GM19372 (cell line): ENCODE measurements around the gene BARX1.
"Not testable (repeated sequence)": the region's sequence is repeated elsewhere in the genome, so short reads cannot be mapped to it uniquely, and the experiment has no call there.

Experiments
- ATAC-seq: cut with Tn5 transposase; IDR thresholded peaks from one replicate; pipeline ENCODE4 v1.9.1; 2021; ENCODE audit warnings: mild to moderate bottlenecking, low read depth, moderate library complexity; ENCODE audit not compliant: unreplicated experiment

BARX1 gene

DNA sequence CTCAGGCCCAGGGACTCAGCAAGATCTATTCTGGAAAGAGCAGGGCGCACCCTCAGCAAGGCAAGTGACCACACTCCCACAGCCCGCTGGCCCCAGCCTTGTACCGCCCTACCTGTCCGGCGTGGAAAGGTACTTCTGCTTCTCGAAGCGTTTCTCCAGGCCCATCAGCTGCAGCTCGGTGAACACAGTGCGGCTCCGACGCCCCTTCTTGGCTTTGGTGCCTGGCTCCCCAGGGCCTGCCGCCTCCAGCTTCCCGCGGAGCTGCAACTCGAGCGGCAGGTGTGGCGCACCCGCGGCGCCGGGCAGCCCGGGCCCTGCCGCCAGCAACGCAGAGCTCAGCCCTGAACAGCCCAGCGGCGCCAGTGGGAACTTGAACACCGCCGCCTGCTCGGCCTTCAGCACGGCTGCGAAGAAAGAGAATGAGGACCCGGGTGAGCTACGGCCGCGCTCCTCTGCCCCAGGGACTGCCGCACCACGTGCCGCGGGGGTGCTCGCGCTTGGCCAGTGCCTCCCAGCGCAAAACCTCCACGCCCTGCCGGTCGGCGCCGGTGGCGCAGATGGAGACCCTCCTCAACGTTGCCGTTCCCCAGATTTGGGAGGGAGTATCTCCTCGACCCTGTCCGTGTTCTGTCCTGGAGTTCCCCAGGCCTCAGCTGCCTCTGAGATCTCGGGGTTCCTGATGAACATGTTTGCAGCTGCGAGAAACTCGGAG, 2.2 kb downstream of the BARX1 start:
- ATAC-seq = no peak

DNA sequence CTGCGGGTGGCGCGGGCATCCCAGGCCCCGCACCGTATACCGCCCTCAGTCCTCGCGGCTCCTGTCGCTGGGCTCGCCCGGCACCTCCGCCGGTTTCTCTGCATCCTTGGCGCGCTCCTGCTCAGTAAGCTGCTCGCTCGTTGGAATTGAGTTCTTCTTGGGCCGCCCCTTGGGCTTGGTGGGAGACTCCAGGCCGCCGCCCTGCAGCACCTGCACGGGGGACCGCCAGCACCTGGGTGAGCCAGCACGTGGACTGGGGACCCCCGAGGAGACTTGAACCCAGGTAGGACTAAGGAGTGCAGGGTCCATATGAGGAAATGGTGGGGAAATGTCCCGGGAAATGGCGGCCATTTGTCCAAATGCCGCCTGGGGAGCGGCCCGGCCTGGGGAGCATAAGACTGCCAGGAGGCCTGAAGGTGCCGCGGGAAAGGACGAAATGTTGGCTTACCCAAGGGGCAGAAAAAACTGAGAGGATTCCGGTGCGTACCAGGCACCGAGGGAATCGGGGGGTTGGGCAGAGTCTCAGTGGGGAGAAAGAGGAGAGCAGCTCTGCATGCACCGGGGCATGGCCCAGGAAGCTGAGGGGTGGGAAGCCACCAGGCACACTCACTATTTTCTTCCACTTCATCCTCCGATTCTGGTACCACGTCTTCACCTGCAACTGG, 2.9 kb downstream of the BARX1 start:
- no peak for ATAC-seq

DNA sequence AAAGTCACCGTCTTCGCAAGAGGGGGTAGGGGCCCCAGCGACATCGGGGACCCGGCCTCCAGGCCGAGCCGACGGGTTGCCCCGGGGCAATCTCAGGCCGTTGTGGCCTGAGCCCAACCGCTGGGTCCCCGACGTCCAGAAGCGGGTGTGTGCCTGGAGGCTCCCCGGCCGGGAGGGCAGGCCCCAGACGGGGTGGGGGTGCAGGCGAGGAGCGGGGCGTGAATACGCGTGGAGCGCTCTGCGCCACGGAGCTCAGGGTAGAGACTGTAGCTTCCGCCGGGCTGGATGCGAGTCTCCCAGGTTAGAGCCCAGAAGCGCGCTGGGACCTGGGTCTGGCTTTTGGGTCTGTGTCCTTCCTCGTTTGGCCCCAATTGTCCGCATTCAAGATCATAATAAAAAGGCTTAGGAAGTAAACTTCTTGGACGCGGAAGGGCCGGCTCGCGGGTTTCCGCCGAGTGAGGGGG, 3.5 kb downstream of the BARX1 start:
- ATAC-seq = no peak

DNA sequence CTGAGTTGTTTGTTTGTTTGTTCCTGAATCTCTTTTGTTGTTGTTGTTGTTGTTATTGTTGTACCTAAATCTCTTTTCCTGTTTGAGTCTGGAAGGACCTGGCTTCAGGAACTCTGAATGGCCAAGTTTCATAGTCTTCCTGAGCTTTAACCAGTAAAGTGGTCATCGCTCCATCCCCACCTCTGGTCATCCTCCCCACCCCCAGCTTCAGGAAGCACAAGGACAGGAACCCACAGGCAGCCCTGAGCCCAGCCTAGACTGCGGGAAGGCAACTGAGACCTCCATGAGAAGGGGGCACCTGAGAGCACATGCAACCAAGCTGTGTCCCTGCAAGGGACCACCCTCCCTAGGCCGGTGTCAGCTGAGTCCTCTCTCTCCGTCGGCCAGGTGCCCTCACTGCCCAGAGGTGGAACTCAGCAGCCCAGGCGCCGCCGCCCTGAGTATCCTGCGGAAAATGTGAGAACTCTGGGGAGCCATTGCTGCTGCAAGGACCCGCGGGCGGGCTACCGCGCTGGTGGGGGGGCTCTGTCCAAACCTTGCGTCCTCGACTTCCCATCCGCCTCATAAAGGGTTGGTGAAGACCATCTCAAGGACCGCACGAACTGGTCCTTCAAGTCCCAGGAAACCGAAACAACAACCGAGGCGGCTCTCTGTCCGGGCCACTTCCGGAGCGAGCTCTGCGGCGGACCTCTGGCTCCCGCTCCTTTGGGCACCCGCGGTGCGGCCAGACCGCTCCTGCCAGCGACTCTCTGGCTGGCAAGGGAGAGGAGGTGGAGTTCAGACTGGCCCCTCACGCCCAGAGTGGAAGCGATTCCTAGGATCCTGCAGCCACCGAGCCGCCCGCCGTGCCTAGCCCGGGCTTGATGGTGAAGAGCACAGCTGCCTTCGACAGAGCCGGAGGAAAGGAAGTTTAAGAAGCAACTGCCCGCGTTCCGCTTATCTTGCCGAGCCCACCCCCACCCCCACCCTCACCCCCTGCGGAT, 4.2 kb downstream of the BARX1 start:
- no peak for ATAC-seq

DNA sequence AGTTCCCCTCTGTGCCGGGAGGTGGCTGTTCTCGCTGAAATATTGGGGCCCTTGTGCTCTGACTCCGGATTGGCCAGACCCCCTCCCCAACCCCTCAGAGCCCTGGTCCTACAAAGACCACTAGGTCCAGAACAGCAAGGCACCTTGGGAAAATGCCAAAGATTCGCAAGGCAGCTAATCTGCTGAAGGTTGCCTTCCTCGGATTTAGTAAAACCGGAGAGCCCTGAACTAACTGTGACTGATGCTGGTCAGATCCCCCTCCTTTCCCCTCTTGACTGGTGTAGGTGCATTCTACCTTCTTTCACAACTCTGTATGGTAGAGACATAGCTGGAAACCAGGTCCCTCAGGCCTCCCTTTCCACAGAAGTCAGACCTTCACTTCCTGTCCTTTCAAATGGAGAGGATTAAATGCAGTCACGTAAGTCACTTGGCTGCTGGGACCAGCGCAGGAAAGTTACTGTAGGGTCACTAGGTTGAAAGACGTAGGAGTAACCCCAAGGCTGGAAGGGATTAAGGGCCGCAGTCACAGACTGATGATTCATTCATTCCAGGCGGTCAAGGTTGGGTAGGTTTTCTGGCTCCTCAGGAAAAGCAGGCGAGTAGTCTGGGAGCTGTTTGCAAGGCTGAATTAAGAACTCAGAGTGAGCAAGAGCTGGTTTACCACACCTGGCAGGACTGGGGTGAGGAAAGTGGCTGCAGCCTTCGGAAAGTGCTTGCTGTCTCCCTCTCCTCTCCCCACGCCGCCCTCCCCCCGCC, 5.3 kb downstream of the BARX1 start:
- no peak for ATAC-seq

DNA sequence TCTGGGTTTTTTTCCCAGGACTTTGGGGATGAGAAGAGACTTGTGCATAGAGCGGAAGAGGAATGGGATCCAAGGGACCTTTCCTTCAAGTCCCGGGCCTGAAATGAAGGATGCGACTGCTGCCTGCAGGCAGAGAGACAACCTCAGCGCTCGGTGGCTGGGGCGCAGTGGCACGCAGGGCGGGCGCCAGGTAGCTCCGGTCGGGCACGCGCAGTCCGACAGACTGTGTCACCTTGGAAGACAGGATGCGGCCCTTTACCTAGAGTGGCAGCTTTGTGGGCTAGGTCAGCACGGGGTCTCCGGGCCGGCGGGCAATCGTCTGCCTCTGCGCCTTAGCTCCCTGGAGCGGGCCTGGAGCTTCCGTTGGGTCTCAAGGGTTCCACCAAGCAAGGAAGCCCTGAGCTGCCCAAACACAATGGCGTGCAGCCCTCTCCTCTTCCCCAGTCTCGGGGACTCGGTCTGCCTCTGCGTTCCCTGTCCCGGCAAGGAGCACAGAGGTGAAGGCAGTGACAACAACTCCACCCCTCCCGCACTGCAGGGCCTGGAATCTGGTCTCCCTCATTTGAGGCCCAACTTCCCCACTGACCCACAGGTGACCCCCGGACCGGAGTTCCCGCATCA, 6.0 kb downstream of the BARX1 start:
- ATAC-seq = no peak

DNA sequence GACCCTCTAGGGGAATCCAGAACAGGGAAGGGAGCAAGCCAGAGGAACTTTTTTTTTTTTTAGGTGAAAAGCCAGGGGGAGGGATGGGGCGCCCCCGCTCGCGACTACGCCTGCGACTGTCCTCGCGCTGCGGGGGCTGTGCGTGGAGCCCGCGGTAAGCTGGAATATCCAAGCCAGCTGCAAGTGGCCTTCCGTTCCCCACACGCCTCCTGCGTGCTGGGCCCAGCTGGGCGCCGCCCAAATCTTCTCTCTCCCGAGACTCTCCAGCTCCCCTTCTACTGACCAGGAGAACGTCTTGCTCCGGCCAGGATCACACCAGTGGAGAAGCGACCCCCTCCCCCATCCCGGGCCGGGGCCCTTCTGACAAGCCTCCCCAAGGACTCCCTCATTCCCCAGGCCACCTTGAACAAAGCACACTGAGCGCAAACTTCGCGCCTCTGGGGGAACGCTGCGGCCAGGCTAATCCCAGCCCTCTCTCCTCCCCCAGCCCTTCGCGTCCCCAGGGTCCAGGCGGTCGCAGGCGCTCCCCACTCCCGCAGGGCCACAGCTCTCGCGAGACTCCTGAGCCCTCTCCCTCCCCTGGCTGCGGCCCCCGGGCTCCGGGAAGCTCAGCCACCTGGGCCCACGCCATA, 6.6 kb downstream of the BARX1 start:
- no peak for ATAC-seq

DNA sequence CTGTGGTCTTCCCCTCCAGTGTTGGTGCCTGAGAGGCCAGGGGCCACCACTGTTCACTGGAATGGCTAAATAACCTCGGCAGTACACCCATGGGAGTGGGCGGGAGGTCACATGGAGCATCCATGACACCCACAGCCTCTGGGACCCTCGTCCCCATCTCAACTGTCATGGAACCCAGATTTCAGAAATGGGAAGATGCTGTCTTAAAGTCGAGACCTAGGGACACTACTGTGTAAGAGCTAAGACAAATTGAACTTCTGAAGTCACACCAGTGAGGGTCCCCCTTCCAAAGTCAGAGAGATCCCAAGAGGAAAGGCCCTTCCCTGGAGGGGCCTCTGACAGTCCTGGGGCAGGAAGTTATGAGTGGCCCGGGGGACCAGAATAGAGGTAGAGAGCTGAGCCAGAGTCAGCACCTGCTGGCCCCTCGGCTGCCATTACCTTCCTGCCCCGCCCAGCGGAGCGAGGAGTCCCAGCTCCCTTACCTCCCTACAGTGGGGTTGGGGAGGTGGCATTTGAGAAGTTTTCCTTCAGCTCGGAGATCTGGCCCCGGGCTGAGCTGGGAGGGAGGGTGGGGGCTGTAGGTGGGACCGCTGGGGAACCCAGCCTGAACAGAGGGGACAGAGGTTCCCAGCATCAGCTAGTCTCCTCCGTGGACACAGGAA, 7.6 kb downstream of the BARX1 start:
- ATAC-seq = no peak

DNA sequence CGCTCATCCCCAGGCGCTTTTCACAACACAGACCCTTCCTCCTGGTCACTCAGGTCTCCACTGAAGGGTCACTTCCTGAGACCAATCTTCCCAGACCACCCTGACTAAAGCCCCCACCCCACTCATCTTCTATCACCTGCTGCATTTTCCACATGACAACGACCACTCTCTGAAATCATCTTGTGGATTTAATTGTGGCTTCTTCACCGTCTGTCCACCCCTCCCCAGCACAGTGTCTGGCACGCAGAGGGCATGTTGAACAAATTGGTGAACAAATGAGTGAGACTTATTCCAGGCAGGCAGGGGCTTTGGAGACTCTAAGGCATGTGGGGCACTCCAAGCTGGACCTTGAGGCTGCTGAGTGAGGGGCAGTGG, 8.8 kb downstream of the BARX1 start:
- no peak for ATAC-seq

DNA sequence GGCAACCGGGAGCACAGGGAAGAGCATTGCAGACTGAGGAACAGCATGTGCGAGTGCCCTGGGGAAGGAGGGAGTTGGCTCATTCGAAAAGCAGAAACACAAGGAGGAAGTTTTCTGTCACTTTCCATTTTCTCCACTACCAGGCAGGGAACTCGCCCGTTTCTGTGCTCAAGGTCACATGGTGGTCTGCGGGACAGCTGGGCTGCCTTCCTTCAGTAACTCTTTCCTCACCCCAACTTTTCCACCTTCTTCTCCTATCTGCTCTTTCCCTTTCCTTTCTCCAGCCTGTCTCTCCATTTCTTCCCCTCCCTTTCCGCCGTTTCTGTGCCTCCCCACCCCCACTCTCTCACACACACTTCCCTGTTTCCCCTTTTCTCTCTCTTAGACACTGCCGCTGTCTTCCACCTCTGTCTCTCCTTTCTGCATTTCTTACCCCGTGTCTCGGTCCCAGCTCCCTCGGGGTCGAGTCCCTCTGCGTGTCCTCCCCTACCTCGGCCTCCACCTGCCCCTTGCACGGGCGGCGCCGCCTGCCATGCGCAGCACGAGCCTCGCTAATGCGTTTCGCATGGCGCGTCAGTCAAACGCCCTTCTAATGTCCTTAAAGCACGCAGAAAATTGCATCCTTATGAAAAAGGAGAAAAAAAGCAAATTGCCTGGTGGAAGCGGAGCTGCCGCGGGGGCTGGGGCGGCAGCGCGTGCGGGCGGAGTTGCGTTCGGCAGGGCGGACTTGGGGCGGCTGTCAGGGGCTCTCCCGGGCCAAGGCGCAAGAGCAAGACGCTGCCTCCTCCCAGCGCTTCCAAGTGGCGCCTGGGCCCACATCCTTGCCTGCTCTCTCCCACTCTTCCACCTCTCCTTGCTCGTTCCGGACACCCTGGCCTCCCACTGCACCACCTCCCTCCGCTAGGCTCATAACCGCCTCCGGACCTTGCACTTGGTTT, 9.5 kb downstream of the BARX1 start:
- ATAC-seq = no peak

DNA sequence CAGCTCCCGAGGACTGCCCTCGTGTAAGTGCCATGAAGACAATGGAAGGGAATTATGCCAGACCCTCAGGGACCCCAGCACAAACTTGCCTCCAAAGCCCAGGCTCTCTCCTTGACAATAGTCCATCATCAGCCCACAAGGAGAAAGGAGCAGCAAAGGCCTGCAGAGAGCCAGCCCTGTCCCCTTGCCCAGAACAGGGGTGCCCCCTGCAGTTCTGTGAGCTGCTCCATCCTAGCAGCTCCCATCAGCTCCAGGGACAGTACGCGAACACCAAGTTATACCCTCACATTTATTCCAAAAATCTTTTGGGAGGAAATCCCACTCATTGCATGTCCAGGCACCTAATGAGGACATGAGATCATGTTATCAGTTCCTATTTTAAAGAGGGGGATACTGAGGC, 11.1 kb downstream of the BARX1 start:
- no peak for ATAC-seq

DNA sequence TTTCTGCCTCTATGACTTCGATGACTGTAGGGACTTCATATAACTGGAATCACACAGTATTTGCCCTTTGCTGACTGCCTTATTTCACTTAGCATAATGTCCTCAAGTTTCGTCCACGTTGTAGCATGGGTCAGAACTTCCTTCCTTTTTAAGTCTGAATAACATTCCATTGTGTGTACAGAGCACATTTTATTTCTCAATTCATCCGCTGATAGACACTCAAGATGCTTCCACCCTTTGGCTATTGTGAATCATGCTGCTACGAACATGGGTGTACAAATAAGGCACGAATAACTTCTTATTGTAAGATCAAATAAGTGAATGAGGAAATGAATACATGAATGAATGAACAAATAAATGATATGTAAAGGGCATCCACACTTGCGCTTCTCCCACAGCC, 13.0 kb downstream of the BARX1 start:
- no peak for ATAC-seq

DNA sequence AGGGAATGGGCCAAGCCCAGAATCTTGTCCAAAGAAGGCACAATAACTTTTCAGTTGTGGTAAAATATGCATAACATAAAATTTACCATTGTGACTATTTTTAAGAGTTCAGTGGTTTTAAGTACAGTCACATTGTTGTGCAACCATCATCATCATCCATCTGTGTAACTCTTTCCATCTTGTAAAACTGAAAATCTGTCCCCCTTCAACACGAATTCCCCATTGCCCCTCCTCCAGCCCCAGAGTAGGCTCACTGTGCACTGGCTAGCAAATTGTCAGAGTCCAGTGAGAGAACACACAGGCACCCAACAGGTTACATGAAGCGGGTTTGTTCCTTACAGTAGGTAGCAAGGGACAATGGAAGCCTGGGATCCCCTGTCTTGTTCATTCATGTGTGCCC, 13.7 kb downstream of the BARX1 start:
- no peak for ATAC-seq

DNA sequence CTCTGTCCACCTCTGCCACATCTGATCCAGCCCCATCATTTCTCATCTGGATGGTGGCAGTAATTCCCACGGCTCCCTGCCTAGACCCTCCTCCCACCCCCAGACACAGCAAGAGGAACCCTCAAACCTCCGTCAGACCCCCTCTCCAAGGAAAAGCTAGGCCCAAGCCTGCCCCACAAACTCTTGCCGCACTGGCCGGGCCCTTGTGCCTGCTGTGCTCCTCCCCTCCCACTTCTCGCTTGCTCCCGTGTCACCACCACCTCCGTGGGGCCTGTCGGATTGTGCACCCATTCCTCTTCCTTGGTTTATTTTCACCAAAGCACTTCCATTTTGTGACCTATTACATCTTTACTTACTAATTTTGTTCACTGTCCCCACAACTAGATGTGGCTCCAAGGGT, 14.2 kb downstream of the BARX1 start:
- ATAC-seq = no peak

DNA sequence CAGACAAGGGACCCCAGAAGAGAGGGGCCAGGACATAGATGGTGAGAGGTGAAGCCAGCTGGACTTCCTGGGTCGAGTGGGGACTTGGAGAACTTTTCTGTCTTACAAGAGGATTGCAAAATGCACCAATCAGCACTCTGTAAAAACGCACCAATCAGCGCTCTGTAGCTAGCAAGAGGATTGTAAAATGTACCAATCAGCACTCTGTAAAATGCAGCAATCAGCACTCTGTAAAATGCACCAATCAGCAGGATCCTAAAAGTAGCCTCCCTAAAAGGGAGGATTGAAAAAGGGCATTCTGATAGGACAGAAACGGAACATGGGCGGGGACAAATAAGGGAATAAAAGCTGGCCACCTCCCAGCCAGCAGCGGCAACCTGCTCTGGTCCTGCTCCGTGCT, 15.6 kb downstream of the BARX1 start:
- not testable (repeated sequence) for ATAC-seq

DNA sequence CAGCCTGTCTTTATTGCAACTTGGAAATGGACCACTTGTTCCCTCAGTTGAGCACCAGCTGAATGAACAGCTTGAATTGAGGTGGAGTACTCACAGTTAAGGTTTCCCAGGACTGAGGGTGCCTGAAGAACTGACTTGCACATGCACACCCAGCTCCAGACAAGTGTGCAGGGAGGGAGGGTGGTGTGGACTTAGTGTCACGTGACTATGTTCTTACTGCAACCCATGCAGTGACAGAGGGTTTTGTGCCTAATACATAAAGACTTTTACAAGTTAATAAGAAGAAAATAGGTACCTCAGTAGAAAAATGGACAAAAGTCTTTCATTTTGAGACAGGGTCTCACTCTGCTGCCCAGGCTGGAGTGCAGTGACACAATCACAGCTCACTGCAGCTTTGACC, 18.0 kb downstream of the BARX1 start:
- no peak for ATAC-seq

DNA sequence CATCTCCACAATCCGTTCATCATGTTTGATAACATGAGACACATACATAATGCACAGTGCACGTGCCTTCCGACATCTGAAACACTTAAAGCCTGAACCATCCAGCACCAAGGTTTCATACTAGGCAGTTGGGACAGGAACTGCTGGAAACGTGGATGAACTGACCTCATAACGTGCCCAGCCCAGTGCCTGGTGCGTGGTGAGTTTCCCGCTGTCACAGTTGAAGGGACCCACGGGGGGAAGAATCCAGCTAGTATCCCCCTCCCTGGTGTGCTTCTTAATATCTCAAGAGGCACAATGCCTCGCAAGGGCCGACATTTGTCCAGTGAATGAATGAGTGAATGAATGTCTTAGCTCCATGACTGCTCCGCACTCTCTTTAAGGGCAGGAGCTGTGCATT, 23.2 kb downstream of the BARX1 start:
- no peak for ATAC-seq

DNA sequence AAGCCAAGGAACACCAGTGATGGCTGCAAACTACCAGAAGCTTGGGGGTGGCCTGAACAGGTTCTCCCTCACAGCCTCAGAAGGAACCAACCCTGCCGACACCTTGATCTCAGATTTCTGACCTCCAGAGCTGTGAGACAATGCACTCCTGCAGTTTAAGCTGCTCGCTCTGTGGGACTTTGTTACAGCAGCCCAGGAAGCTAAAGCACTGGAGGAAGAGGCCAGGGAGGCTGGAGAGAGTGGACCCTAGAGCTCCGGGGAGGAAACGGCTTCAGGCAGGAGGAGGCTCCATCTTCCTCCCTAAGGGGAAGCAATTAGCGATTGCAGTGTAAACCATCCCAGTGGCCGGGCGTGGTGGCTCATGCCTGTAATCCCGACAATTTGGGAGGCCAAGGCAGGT, 25.1 kb downstream of the BARX1 start:
- ATAC-seq = no peak
